Liver (tissue), 9 donors: Measurements from ENCODE around the gene CCDC92. TPM values are rescaled to one million over a fixed set of nuclear protein-coding genes. Genes with fewer than 3 reads are reported as not detected.

Source experiments
- DNase-seq: peaks from one replicate; pipeline ENCODE4 v3.0.0-alpha.2; 2017; ENCODE audit warnings: low spot score
- H3K27ac ChIP-seq, 2 donors: one replicate each; pipeline ENCODE4 v1.7.0; 2013; ENCODE audit warnings: inconsistent platforms in 2 of 2, low read length in 2 of 2, control low read depth in 1 of 2, low read depth in 1 of 2, mild to moderate bottlenecking in 1 of 2
- H3K27me3 ChIP-seq, 4 donors: one replicate each; pipeline versions ENCODE4 v1.6.1 to v1.7.0; 2013; ENCODE audit warnings: low read length in 3 of 4, inconsistent platforms in 1 of 4, mild to moderate bottlenecking in 1 of 4, moderate library complexity in 1 of 4; ENCODE audit not compliant: control insufficient read depth in 4 of 4, insufficient read depth in 4 of 4
- H3K36me3 ChIP-seq, 4 donors: one replicate each; pipeline versions ENCODE4 v1.6.1 to v1.7.0; 2013; ENCODE audit warnings: low read length in 3 of 4, mild to moderate bottlenecking in 3 of 4, low read depth in 1 of 4, moderate library complexity in 1 of 4; ENCODE audit not compliant: control insufficient read depth in 4 of 4, insufficient read depth in 3 of 4
- H3K4me1 ChIP-seq, 4 donors: one replicate each; pipeline versions ENCODE4 v1.6.1 to v1.7.0; 2013; ENCODE audit warnings: low read length in 3 of 4, mild to moderate bottlenecking in 3 of 4, moderate library complexity in 1 of 4; ENCODE audit not compliant: control insufficient read depth in 4 of 4, insufficient read depth in 4 of 4
- H3K4me3 ChIP-seq, 3 donors: one replicate each; pipeline versions ENCODE4 v1.6.1 to v1.7.0; 2013; ENCODE audit warnings: low read length in 3 of 3, control low read depth in 1 of 3, low read depth in 1 of 3, mild to moderate bottlenecking in 1 of 3
- H3K9ac ChIP-seq, 2 donors: one replicate each; pipeline ENCODE4 v1.7.0; 2013; ENCODE audit warnings: low read length in 2 of 2, mild to moderate bottlenecking in 2 of 2, moderate library complexity in 2 of 2, control low read depth in 1 of 2, low read depth in 1 of 2
- H3K9me3 ChIP-seq, 4 donors: one replicate each; pipeline versions ENCODE4 v1.6.1 to v1.7.0; 2013; ENCODE audit warnings: low read length in 3 of 4; ENCODE audit not compliant: control insufficient read depth in 4 of 4
- ATF3 ChIP-seq: IDR thresholded peaks from 2 replicates; pipeline ENCODE4 v1.6.1; 2016; ENCODE audit warnings: antibody characterized with exemption
- CTCF ChIP-seq: fragments of 150-350 bp; IDR thresholded peaks from 2 replicates; pipeline ENCODE4 v1.5.1; 2017; ENCODE audit warnings: improper control_type of control experiment, low read depth, low read length; ENCODE audit not compliant: missing input control
- EGR1 ChIP-seq, 2 donors: IDR thresholded peaks; 2 replicates each; pipeline ENCODE4 v1.6.1; 2016 to 2018; ENCODE audit warnings: antibody characterized with exemption in 2 of 2, low read depth in 2 of 2
- FOXA1 ChIP-seq: IDR thresholded peaks from 2 replicates; pipeline ENCODE4 v1.6.1; 2016; ENCODE audit warnings: antibody characterized with exemption
- FOXA2 ChIP-seq: IDR thresholded peaks from 2 replicates; pipeline ENCODE4 v1.6.1; 2016; ENCODE audit warnings: antibody characterized with exemption
- GABPA ChIP-seq, 2 donors: IDR thresholded peaks in 1 of 2; conservative IDR thresholded peaks in 1 of 2; 2 replicates each; pipeline ENCODE4 v1.6.1; 2016; ENCODE audit warnings: antibody characterized with exemption in 2 of 2, mild to moderate bottlenecking in 1 of 2, moderate library complexity in 1 of 2
- HNF4A ChIP-seq, 2 donors: conservative IDR thresholded peaks; 2 replicates each; pipeline ENCODE4 v1.6.1; 2016; ENCODE audit warnings: antibody characterized with exemption in 2 of 2, mild to moderate bottlenecking in 2 of 2
- HNF4G ChIP-seq: IDR thresholded peaks from 2 replicates; pipeline ENCODE4 v1.6.1; 2016; ENCODE audit warnings: antibody characterized with exemption
- JUND ChIP-seq, 2 donors: IDR thresholded peaks; 2 replicates each; pipeline ENCODE4 v1.6.1; 2016; ENCODE audit warnings: antibody characterized with exemption in 2 of 2
- MAX ChIP-seq: IDR thresholded peaks from 2 replicates; pipeline ENCODE4 v1.6.1; 2016; ENCODE audit warnings: antibody characterized with exemption
- RAD21 ChIP-seq, 2 donors: IDR thresholded peaks; 2 replicates each; pipeline ENCODE4 v1.6.1; 2016; ENCODE audit warnings: antibody characterized with exemption in 2 of 2, mild to moderate bottlenecking in 2 of 2
- REST ChIP-seq: IDR thresholded peaks from 2 replicates; pipeline ENCODE4 v1.6.1; 2016; ENCODE audit warnings: antibody characterized with exemption, mild to moderate bottlenecking
- RXRA ChIP-seq, 2 donors: IDR thresholded peaks; 2 replicates each; pipeline ENCODE4 v1.6.1; 2017 to 2018; ENCODE audit warnings: antibody characterized with exemption in 2 of 2, mild to moderate bottlenecking in 1 of 2
- SP1 ChIP-seq: IDR thresholded peaks from 2 replicates; pipeline ENCODE4 v1.6.1; 2018; ENCODE audit warnings: antibody characterized with exemption, mild to moderate bottlenecking
- TAF1 ChIP-seq: conservative IDR thresholded peaks from 2 replicates; pipeline ENCODE4 v1.6.1; 2016; ENCODE audit warnings: antibody characterized with exemption, mild to moderate bottlenecking
- YY1 ChIP-seq: IDR thresholded peaks from 2 replicates; pipeline ENCODE4 v1.6.1; 2016; ENCODE audit warnings: antibody characterized with exemption, mild to moderate bottlenecking
- ZBTB33 ChIP-seq: IDR thresholded peaks from 2 replicates; pipeline ENCODE4 v1.6.1; 2016; ENCODE audit warnings: antibody characterized with exemption
- whole genome bisulfite sequencing: extraction: QIAGEN DNeasy Blood & Tissue Kit; methylation state at CpG from one replicate; pipeline ENCODE4 v1.1.7; 2013; 5-methylcytosine and 5-hydroxymethylcytosine counted together
- polyA plus RNA-seq, 2 donors: library from polyadenylated mRNA; stranded (reverse) in 1 of 2; unstranded in 1 of 2; fragments of 200-250 nt in 1 of 2; fragments of >200 nt in 1 of 2; fragmentation: Nextera tagmentation in 1 of 2; extraction: Ambion mirVana in 1 of 2; gene quantifications; one replicate each; pipeline versions ENCODE4 v1.2.1 to v1.2.3, GENCODE V29; 2013 to 2015
- total RNA-seq, 2 donors: library from RNA; depleted of rRNA; stranded (reverse); fragments of >200 nt; gene quantifications; one replicate each; pipeline ENCODE4 v1.2.3, GENCODE V29; 2014
- donor health status: healthy.
- donor health status: healthy.
- donor health status: healthy.
- donor health status: healthy.
- donor health status: healthy.

Gene CCDC92
- total and polyA plus RNA-seq, 4 donors: 2.1 to 14.6 (median 9.3) TPM

- Histone ChIP-seq H3K9ac (no peak overlapping the region), H3K4me3 (no peak overlapping the region), H3K4me1 (peaks cover 3 to 5% (median 4%) of the 10 kb centered on the region in 4 donors), H3K36me3 (no peaks in the 10 kb centered on the region), H3K27me3 (no peaks in the 10 kb centered on the region), H3K9me3 (no peaks in the 10 kb centered on the region), H3K27ac (no peak overlapping the region)
- TF ChIP-seq EGR1 (IDR thresholded peaks at IDR 0.05; ENCODE audit: low read depth in 2 of 2): no peak
- no peak for TF ChIP-seq MAX
- TF ChIP-seq RAD21 (IDR thresholded peaks at IDR 0.05): no peak
- no peak for TF ChIP-seq TAF1
- no peak for TF ChIP-seq SP1
- no peak for TF ChIP-seq ZBTB33
- TF ChIP-seq ATF3: no peak
- no peak for TF ChIP-seq YY1
- TF ChIP-seq JUND (IDR thresholded peaks at IDR 0.05): no peak
- TF ChIP-seq FOXA1: no peak
- TF ChIP-seq CTCF: no peak
- no peak for TF ChIP-seq GABPA (IDR thresholded peaks at IDR 0.05 in 1 of 2, conservative IDR thresholded peaks at IDR 0.05 in 1 of 2)
- no peak for TF ChIP-seq HNF4G
- TF ChIP-seq RXRA (IDR thresholded peaks at IDR 0.05): no peak
- no peak for TF ChIP-seq HNF4A (conservative IDR thresholded peaks at IDR 0.05)
- no peak for TF ChIP-seq FOXA2
- whole genome bisulfite sequencing: 94% methylated on average over 10 of the region's 10 CpGs
- DNase-seq: no peak
Measured at GRCh38 chr12:123954647-123955350, 17.8 kb downstream of the CCDC92 start.

GRCh38 chr12:123952037-123952436 is 20.6 kb downstream of the CCDC92 start:
- H3K27me3 ChIP-seq: no peaks in the 10 kb centered on the region
- no peak for TF ChIP-seq GABPA (IDR thresholded peaks at IDR 0.05 in 1 of 2, conservative IDR thresholded peaks at IDR 0.05 in 1 of 2)
- TF ChIP-seq MAX: no peak
- TF ChIP-seq REST: no peak
- TF ChIP-seq FOXA2: no peak
- TF ChIP-seq ATF3: no peak
- TF ChIP-seq HNF4A (conservative IDR thresholded peaks at IDR 0.05): no peak
- peaks cover 7 to 21% (median 17%) of the 10 kb centered on the region in 4 donors for H3K4me1 ChIP-seq
- DNase-seq: no peak
- no peak overlapping the region for H3K9ac ChIP-seq
- no peaks in the 10 kb centered on the region for H3K9me3 ChIP-seq
- no peak overlapping the region for H3K27ac ChIP-seq
- no peak overlapping the region for H3K4me3 ChIP-seq
- 69% methylated on average over 2 of the region's 2 CpGs for WGBS
- no peaks in the 10 kb centered on the region for H3K36me3 ChIP-seq
